Mucosa of rectum (tissue), 2 donors: ENCODE data around the gene SH3BP2.

Experiments
- H3K27ac ChIP-seq, 2 donors: one replicate each; pipeline ENCODE4 v1.7.0; 2013; ENCODE audit warnings: inconsistent platforms in 2 of 2, low read depth in 2 of 2, low read length in 2 of 2
- H3K27me3 ChIP-seq, 2 donors: one replicate each; pipeline ENCODE4 v1.7.0; 2013; ENCODE audit warnings: low read length in 2 of 2; ENCODE audit not compliant: control insufficient read depth in 2 of 2, insufficient read depth in 2 of 2
- H3K36me3 ChIP-seq, 2 donors: one replicate each; pipeline ENCODE4 v1.7.0; 2013; ENCODE audit warnings: low read length in 2 of 2; ENCODE audit not compliant: control insufficient read depth in 2 of 2, insufficient read depth in 2 of 2
- H3K4me1 ChIP-seq, 2 donors: one replicate each; pipeline ENCODE4 v1.7.0; 2013; ENCODE audit warnings: low read length in 2 of 2, mild to moderate bottlenecking in 1 of 2; ENCODE audit not compliant: control insufficient read depth in 2 of 2, insufficient read depth in 2 of 2
- H3K4me3 ChIP-seq, 2 donors: one replicate each; pipeline ENCODE4 v1.7.0; 2013; ENCODE audit warnings: low read length in 2 of 2
- H3K9ac ChIP-seq, 2 donors: one replicate each; pipeline ENCODE4 v1.7.0; 2013; ENCODE audit warnings: low read length in 2 of 2, low read depth in 1 of 2, mild to moderate bottlenecking in 1 of 2
- H3K9me3 ChIP-seq, 2 donors: one replicate each; pipeline ENCODE4 v1.7.0; 2013; ENCODE audit warnings: low read length in 2 of 2; ENCODE audit not compliant: control insufficient read depth in 2 of 2
- donor health status: healthy.
- donor health status: Normal muscosa, but diverticular disease.

Gene SH3BP2

DNA sequence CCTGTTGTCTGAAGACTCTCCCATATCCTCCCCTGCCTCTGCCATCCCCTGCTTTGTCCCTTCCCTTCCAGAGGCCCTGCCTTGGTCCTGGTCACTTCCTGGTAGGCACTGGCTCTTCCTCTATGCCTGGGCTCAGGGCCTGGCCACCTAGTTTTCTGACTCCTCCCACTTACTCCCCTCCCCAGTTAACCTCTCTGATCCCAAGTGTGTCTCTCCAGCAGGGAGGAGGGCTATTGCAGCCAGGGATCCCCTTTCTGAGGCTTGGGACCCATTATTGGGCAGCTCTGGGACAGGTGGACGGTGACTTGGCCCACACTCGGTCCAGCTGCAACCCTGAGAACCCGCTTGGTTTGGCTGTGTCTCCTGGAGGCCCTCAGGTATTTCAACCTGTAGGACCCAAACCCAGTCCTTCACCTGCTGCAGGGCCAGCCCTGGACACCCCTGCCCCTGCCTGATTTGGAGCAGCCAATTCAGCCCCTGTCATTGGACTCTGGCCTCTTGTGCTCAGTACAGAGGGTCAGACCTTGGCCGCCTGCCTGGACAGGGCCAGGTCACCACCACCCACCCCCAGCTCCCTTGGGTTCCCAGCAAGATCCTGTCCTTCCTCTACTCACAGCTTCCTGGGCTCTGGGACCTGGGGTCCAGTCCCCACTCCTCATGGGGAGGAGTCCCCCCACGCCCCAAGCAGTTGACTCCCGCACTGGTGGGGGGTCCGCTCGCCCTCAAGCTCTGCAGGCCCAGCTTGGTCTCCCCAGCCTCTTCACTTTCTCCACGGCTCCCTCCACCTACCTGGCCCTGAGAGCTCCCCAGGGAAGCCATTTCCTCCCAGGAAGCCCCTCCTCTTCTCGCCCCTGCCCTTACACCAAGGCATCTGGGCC is 1.1 kb upstream of the SH3BP2 start:
- H3K27me3 ChIP-seq: no peaks in the 10 kb centered on the region
- H3K4me3 ChIP-seq: no peak overlapping the region
- no peaks in the 10 kb centered on the region for H3K36me3 ChIP-seq
- no peaks in the 10 kb centered on the region for H3K9me3 ChIP-seq
- H3K9ac ChIP-seq: no peak overlapping the region
- peaks cover 43 to 49% of the 10 kb centered on the region in 2 donors for H3K4me1 ChIP-seq
- no peak overlapping the region for H3K27ac ChIP-seq

DNA sequence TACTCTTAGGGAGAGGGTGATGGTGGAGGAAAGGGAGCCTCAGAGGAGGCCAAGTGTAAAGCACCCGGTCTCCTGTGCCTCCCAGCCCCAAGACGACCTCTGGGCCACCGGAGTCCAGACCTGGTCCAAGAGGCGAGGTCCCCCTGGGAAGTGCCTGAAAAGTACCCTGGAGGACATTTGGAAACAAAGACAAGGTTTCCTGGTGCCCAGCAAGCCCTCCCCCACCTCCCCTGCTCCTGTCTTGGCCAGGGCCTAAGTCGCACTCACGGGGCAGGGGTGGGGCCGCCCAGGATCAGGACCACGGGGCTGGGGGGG is 532 bp upstream of the SH3BP2 start:
- Histone ChIP-seq H3K4me1 (peaks cover 49 to 52% of the 10 kb centered on the region in 2 donors), H3K9me3 (no peaks in the 10 kb centered on the region), H3K36me3 (no peaks in the 10 kb centered on the region), H3K4me3 (no peak overlapping the region), H3K27me3 (no peaks in the 10 kb centered on the region), H3K9ac (no peak overlapping the region), H3K27ac (peak overlapping the region in 1 of 2 donors; percentile 1)

DNA sequence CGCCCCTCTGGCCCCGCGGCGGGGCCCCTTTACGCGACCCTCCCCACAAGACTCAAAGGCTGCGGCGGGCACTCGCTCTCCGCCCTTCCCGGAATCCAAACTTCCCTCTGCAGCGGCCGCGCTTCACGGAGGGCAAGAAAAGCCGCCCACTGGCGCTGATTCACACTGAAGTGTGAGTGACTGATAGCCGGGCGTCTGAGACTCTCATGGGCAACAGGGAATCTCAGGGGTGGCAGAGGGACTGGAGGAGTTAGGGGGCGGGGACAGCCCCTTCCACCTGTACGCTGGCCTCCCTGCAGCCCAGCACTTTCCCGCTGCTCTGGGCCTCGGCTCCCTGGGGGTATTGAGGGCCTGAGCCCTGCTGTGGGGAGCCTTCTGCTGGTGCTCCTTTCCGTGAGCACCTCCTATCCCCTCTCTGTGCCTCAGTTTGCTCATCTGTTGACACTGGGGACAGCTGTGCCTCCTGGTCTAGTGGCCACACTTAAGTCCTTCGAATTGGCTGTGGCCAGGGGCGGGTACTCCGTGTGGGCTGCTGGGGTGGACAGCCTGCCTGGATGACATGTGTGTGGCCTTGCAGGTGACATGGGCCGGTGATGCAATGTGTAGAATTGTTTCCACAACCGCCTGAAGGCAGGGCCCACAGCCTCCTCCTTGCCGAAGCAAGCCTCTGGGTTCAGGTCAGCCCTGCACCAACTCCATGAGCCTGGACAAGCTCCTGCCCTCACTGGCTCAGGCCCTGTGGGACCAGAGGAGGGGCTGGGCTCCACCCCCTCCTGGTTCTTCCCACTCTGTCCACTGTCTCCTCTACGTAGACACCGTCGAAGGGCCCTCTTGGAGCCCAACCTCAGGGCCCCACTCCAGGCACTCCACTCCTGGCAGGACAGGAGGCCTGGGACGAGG is 951 bp downstream of the SH3BP2 start:
- Histone ChIP-seq H3K9ac (peak overlapping the region; percentile 76 to 79), H3K4me3 (peak overlapping the region; percentile 58 to 75), H3K4me1 (peaks cover 54 to 56% of the 10 kb centered on the region in 2 donors), H3K27me3 (no peaks in the 10 kb centered on the region), H3K36me3 (no peaks in the 10 kb centered on the region), H3K27ac (peak overlapping the region; percentile 79 to 90), H3K9me3 (no peaks in the 10 kb centered on the region)

DNA sequence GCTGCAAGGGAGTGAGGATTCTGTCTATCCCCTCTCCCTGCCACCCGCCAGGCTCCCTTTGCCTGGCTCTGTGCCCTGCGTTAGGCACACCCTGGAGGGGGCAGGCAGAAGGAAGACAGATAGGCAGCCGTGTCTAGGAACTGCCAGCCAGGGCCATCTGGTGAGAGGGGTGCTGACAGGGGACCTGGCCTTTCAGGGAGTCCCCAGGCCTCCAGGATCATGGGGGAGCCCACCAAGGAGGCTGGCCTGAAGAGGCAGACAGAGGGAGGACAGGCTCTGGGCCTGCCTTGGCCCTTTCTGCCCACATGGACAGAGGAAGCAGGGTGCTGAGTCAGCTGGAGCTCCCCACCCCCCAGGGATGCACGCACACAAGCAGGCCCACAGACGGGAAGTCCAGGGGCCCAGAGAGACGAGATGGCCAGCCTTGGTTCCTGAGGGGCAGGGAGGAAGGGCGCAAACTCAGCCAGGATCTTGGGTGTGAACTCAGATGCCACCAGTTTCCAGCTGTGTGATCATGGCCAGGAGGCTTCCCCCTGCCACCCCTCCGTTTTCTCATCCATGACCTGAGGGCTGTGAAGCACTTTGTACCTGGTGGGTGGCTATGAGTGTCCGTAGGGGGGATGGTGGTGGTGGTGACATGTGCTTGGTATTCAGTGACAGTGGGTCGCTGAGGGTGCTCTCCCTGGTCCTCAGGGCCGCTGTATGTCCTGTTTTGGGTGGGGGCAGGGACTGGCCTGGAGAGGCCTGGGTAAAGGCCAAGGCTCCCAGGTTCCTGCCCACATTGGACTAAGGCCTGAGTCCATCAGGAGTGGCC is 1.8 kb downstream of the SH3BP2 start:
- Histone ChIP-seq H3K36me3 (no peaks in the 10 kb centered on the region), H3K27me3 (no peaks in the 10 kb centered on the region), H3K9me3 (no peaks in the 10 kb centered on the region), H3K4me1 (peaks cover 62 to 65% of the 10 kb centered on the region in 2 donors), H3K27ac (peak overlapping the region; percentile 79 to 90), H3K4me3 (peak overlapping the region; percentile 58 to 75), H3K9ac (peak overlapping the region; percentile 47 to 79)

GRCh38 chr4:2795300-2795892 is 2.5 kb downstream of the SH3BP2 start:
- Histone ChIP-seq H3K4me3 (peak overlapping the region in 1 of 2 donors; percentile 4), H3K9me3 (no peaks in the 10 kb centered on the region), H3K4me1 (peaks cover 66 to 68% of the 10 kb centered on the region in 2 donors), H3K27ac (peak overlapping the region; percentile 84 to 90), H3K27me3 (no peaks in the 10 kb centered on the region), H3K36me3 (no peaks in the 10 kb centered on the region), H3K9ac (peak overlapping the region in 1 of 2 donors; percentile 79)

DNA sequence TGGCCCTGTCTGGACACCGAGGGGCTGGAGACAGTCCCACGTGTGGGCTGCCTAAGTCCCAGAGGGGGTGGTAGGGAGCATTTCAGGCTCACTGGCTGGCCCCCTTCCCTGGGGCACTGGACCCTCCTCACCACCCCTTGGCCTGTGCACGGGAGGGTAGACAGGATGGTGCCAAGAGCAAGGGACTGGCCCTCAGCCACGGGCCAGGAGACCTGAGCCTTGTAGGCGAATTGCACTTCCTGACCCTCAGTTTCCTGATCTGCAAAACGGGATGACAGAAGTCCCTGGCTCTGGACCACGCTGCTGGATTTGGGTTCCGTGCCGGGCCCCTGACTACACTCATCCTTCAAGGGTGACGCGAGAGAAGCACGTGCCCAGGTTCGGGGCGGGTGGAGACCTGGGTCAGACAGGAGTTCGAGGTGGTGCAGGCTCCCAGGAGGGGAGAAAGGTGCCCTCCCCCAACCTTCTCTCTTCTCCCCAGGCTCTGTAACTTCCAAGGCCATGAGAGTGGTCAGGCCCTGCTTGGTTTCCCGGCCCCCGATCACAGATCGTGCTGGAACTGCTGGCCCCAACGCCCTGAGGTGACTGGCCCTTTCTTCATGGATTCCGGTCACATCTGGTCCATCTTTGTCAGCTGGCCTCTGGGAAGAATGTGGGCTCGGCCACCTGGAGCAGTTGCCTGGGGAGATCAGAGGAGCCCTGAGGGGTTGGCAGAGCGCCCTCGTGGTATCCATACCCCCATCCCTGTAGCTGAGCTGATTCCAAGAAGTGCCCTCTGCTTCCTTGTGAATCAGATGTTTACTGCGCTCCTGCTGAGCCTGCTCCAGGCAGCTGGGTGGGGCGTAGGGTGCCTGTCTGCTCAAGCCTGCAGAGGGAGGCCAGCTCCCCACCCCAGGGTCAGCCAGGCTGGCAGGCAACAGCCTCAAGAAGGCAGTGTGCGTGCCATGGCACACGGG is 3.3 kb downstream of the SH3BP2 start:
- Histone ChIP-seq H3K36me3 (no peaks in the 10 kb centered on the region), H3K4me1 (peaks cover 73 to 74% of the 10 kb centered on the region in 2 donors), H3K27me3 (no peaks in the 10 kb centered on the region), H3K27ac (peak overlapping the region; percentile 84 to 90), H3K9me3 (no peaks in the 10 kb centered on the region), H3K9ac (peak overlapping the region; percentile 8 to 73), H3K4me3 (peak overlapping the region in 1 of 2 donors; percentile 2)

DNA sequence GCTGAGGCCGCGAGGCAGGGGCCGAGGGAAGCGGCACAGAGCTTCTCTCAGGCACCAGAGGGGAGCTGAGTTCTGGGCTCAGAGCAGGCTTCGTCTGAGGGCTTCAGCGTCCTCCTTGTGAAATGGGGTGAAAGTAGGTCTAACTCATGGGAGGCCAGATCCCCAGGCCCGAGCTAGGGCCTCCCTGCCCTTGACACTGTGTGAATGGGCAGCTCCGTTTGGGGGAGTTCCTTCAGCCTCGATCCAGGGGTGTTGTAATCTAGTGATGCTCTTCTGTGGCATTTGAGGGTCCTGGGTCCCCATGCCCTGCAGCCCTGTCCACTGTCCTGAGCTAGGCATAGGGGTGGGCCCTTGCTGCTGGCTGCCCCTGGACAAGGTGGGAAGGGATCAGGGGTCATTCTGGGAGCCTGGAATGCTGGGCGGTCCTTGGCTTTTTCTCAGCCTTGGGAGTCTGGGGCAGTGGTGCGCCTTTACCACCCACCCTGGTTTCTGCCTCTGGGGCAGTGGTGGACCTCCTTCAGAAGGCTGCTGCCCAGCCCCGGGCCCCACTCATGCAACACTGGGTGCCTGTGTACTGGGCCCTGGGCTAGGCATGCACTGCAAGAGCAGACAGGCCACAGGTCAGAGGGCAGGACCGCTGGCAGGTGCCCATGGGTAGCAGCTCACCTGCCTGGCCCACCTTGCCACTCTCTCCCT is 4.1 kb downstream of the SH3BP2 start:
- Histone ChIP-seq H3K9ac (peak overlapping the region in 1 of 2 donors; percentile 73), H3K27ac (peak overlapping the region; percentile 84 to 90), H3K4me3 (no peak overlapping the region), H3K4me1 (peaks cover 76 to 79% of the 10 kb centered on the region in 2 donors), H3K36me3 (no peaks in the 10 kb centered on the region), H3K9me3 (no peaks in the 10 kb centered on the region), H3K27me3 (no peaks in the 10 kb centered on the region)

DNA sequence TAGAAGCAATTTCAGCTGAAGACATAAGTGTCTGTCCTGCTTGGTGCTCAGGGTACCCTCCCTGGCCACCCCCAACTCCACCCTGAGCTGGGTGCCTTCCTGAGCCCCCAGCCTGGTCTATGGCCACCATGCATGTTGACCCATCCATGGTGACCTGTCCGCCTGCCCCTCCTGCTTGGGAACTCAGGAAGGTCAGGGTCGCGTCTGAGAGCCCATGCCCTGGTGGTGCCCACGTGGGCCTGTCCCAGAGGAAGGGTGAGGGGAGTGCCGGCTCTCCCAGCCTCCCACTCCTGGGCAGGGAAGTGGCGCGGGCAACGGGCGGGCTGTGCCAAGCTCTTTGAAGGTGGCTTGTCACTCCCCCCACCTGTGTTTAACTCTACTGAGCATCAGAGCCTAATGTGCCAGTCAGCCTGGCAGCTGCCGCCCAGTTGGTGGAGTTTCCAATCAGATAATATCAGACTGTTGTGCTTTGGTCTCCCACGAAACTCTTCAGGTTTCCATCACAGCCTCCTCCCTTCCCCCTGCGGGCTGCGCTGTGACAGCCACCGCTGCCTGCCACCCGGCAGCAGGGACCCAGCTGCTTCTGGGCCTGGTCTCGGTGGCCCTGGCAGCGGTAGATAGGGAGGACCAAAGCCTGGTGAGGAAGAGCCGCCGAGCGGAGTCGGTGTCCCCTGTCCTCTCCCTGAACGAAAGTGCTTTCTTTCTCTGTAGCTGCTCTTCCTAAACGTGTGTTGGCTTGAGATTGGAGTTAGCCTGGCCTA is 4.8 kb downstream of the SH3BP2 start:
- H3K27me3 ChIP-seq: no peaks in the 10 kb centered on the region
- H3K4me1 ChIP-seq: peaks cover 74 to 84% of the 10 kb centered on the region in 2 donors
- H3K36me3 ChIP-seq: no peaks in the 10 kb centered on the region
- H3K9me3 ChIP-seq: no peaks in the 10 kb centered on the region
- H3K9ac ChIP-seq: peak overlapping the region; percentile 24 to 73
- H3K4me3 ChIP-seq: no peak overlapping the region
- H3K27ac ChIP-seq: peak overlapping the region; percentile 84 to 90
